GM19455 (cell line): ENCODE measurements around the gene AK2.
"Not testable (repeated sequence)": the region's sequence is repeated elsewhere in the genome, so short reads cannot be mapped to it uniquely, and the experiment has no call there.

Source experiments
- ATAC-seq: cut with Tn5 transposase; IDR thresholded peaks from one replicate; pipeline ENCODE4 v1.9.1; 2021; ENCODE audit not compliant: unreplicated experiment

Gene AK2

GRCh38 chr1:33025180-33025569 lies 11.5 kb downstream of the AK2 start:
- no peak for ATAC-seq

- not testable (repeated sequence) for ATAC-seq
Measured at GRCh38 chr1:33024430-33025179, 12.1 kb downstream of the AK2 start.

DNA sequence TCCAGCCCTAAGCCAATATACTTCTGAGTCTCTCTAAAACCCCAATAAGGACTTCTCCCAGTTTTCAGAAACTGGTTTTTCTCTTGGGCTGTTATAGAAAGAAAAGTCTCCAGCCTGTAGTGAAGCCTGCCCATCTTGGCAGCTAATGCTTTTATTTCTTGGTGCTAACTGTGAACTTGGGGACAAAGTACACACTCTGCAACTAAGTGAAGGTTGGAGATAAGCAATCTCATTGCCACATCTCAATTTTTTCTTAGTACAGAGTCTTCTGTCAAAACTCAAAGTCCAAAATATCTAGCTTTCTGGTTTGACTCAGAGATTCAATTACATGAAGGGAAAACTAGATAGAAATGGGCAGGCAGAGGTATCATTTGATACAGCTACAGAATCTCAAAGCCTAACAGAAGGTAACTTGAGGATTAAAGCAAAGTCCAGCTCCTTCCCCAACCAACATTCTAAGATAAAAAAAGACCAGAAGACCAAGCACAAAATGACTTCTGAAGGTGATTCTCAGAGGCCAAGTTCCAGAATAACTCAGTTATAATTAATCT lies 14.0 kb downstream of the AK2 start:
- ATAC-seq, result no peak

GRCh38 chr1:33021567-33022431 lies 14.9 kb downstream of the AK2 start:
- ATAC-seq, result no peak

GRCh38 chr1:33018112-33018511 lies 18.6 kb downstream of the AK2 start:
- no peak for ATAC-seq

GRCh38 chr1:33017175-33017574 lies 19.5 kb downstream of the AK2 start:
- ATAC-seq, result no peak

DNA sequence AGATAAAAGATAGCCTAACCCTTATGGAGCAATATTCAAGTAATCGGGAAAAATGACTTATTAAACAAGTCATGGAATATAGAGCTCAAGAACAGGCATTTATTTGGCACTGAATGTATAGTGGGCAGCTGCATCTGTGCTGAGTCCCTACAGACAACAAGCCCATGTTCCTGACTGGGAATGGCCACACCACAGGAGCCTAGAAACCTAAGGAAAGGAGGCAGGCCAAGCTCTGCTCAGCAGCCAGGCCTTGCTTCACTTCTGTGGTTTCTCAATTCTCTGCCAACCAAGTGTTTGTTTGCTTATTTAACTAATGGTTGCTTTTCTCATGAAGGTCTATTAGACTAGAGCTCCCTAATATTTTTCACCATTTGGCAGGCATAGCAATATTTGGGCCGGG lies 21.5 kb downstream of the AK2 start:
- no peak for ATAC-seq

GRCh38 chr1:33014464-33015163 lies 22.1 kb downstream of the AK2 start:
- no peak for ATAC-seq

DNA sequence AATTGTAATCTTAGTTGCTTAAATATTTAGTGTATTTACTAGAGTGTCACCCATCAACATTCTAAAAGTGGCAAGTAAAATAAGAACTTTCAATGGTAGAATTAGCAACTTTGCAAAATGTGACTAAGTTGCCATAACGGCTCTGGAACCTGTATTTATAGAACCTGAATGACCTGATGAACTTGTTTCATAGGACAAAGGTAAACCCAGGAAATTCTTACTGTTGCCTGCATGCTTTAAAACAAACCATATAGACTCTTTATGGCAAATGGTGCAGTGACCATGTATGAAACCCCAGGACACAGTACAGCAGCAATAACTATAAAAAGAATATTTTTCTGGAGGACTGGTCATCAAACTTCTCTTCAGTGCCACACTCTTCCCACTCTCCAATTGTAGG lies 22.9 kb downstream of the AK2 start:
- no peak for ATAC-seq

GRCh38 chr1:33012165-33012564 lies 24.5 kb downstream of the AK2 start:
- ATAC-seq, result no peak

DNA sequence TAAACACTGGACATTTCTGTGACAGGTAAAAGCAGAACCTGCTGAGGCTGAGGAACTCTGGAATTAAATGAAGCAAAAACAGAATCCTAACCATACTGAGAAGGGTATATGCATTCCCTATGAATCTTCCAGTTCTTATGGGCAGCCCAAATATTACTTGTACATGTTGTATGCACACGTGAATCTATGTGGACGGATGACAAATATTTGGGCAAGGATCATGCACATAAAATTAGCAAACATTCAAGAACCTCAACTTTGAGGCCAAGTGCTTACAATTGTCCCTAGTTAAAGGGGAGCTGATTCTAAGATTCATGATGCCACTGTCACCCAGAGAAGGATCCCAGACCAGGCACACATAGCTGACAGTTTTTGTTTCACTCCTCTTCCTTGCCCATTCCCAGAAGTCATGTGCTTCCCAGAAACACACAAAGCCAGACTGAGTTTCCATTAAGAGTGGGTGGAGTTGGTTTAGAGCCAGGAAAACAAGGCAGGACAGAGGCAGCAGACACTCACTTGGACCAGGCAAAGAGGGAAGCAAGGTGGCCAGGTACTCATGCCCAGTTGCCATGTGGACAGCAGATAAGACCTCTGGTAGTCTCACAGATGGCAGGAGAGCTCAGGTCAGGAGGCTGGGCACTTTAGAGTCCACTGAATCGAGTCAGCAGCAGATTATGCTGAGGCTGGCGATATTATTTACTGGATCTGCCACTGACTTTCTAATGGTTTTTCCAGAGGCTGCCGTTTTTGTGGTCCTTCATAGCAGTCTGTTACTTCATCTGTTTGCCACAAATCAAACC lies 25.6 kb downstream of the AK2 start:
- no peak for ATAC-seq

DNA sequence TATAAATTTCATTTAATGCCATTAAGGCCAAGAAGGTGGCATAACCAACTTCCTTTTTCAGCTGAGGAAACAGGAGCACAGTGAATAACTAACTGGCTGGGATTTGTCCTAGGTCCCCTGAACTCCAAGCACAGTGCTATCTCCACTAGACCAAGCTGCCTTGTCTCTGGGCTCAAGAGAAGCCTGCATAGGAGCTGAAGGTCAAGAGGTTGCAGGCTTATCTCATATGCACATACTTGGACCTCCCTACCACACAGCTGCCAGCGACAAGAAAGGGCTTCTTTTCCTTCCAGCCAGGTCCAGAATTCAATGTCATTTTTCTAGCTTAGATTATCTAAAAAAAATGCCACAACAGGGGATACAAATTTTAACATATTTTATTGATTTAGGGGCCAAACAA lies 27.1 kb downstream of the AK2 start:
- no peak for ATAC-seq

DNA sequence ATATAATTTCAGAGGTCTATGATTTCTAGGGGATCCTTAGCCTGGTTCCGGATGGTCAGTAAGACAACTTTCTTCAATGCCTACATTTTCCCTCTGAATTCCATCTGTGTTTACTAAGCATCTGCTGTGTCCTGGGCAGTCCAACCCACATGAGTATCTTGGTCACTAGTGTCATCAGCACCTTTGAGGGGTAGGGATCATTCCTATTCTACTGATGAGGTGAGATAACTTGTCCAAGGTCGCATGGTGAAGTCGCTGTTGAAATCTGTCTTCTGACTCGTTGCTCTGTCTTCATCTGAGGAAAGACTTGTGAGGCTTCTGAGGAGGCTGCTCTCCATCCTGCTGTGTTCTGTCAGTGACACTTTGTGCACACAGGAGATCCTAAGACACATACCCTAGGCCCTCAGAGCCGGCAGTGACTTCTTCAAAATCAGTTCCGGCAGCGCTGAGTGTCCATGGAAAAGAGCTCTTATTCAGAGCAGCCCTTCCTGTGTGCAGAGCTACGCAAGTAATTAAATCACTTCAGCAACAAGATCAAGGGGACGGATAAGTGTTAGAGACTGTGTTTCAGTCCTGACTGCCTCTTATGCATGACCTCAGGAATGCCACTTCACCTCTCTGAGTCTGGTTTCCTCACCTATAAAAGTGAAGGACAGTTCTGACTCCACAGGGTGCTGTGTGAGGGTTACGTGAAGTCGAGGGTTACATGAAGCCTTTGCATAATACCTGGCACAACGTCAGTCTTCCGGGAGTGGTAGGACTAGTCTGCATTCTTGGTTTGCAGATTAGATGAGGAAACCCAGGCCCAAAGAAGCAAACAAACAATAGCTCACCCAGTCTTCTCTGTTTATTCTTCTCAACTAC lies 28.4 kb downstream of the AK2 start:
- ATAC-seq, result no peak

- ATAC-seq, result no peak
Measured at GRCh38 chr1:33007190-33008050, 29.3 kb downstream of the AK2 start.

GRCh38 chr1:33005838-33006421 lies 30.8 kb downstream of the AK2 start:
- ATAC-seq, result no peak

DNA sequence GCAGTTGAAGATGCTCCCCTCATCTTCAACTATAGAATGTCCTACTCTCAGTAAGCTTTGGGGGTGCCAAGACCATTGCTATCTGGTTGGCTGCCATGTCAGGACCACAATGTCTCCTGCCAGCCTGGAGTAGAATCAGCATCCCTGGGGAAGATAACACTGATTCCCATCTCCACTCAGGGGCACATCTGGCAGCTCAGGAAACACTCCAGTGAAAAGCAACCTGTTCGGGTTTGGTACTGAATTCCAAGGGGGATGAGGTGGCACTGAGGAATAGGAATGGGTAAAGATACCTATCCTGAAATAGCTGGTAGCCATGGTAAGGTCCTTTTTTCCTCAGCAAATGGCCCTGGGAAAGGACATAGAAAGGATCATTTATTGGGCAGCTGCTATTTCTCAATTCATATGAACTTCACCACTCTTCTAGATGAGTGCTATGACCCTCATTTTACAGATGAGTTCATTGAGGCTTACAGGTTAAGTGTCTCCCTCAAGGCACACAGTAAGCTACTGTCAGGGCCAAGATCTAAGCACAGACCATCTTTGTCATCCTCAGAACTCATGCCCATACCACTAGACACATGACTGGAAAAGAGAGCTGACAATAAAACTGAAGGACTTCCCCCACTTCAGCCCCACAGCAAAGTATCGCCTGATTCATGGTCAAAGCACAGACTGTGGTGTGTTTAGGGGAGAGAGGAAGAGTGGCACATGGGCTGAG lies 31.4 kb downstream of the AK2 start:
- ATAC-seq, result no peak

GRCh38 chr1:33004613-33005012 lies 32.1 kb downstream of the AK2 start:
- no peak for ATAC-seq

GRCh38 chr1:33003657-33004056 lies 33.0 kb downstream of the AK2 start:
- ATAC-seq, result no peak
